ENCODE results near the gene PITRM1.

PITRM1 gene

DNA sequence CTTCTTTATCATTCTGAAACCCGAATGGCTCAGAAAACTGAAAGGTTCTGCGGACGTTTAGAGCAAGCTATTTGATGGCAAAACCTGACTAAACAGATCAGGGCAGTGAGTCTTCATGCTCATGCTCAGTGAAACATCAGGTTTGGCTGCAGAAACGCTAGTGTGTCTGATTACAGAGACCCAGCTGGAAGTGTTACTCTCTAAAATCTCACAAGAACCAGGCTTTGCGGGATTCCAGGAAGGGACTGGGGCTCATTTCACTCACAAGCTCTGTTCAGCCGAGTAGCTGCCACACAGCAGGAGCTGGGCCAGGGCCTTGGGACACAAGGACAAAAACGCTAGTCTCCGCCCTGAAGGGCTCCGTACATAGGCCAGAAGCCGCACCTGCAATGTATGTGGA, 2.9 kb downstream of the PITRM1 start:
- no peak for TF ChIP-seq CTCF (conservative IDR thresholded peaks at IDR 0.05)
- no peak overlapping the region for H3K27ac ChIP-seq

- no peak overlapping the region for H3K27ac ChIP-seq
- TF ChIP-seq CTCF (conservative IDR thresholded peaks at IDR 0.05) = no peak
These were observed 3.3 kb downstream of the PITRM1 start for GRCh38 chr10:3169271-3169670.

GRCh38 chr10:3167611-3168330, 4.8 kb downstream of the PITRM1 start:
- TF ChIP-seq CTCF (conservative IDR thresholded peaks at IDR 0.05) = no peak
- H3K27ac ChIP-seq = no peak overlapping the region

DNA sequence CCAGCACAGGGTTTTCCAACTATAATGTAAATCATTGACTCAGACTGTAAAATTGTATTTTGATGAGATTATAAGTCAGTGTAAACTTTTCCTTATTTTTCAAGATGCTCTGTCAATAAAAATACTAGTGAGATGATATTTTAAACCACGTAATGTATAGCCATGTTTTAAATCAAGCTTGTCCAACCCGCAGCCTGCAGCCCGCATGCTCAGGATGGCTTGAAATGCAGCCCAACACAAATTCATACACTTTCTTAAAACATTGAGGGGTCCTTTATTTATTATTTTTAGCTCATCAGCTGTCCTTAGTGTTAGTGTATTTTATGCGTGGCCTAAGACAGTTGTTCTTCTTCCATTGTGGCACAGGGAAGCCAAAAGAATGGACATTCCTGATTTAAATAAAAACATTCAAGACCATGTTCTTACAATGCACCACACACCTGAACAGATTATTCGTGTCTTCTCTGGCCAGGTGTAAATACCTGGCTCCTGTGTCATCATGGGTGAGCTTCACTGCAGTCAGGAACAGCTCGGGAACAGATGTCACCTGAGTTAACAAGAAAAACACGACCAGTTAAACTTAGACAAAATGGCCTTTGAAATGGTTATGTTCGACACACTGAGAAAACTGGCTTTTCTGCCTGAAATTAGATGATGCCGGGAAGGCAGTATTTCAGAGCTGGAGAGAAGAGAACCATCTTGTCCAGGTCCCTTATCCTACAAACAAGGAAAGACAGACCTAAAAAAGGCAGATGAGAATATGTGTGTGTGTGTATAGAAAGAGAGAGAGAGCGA, 5.9 kb downstream of the PITRM1 start:
- H3K27ac ChIP-seq = no peak overlapping the region
- TF ChIP-seq CTCF (conservative IDR thresholded peaks at IDR 0.05) = no peak

DNA sequence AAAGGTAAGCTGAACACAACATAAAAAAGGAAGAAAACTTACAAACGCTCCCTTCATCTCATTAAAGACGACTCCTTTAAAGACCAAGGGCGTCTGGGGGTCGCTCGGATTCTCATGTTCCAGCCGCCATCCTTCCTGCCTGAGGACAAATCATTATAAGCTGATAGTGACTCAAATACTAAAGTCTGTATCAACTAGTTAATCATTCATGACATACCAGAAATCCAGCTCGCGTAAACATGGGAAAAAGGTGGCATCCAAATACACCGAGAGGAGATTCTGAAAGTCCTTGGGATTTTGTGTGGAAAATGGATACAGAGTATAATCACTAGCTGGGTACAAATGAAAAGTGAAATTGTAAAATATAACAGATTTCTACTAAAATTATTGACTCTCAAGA, 7.4 kb downstream of the PITRM1 start:
- no peak overlapping the region for H3K27ac ChIP-seq
- no peak for TF ChIP-seq CTCF (conservative IDR thresholded peaks at IDR 0.05)

GRCh38 chr10:3163879-3164278, 8.7 kb downstream of the PITRM1 start:
- no peak for TF ChIP-seq CTCF (conservative IDR thresholded peaks at IDR 0.05)
- no peak overlapping the region for H3K27ac ChIP-seq

GRCh38 chr10:3162533-3162932, 10.0 kb downstream of the PITRM1 start:
- H3K27ac ChIP-seq = no peak overlapping the region
- no peak; the same call in 1 of the 2 replicates for TF ChIP-seq CTCF (conservative IDR thresholded peaks at IDR 0.05)

Data from VCaP (cell line).